HepG2 (cell line): ENCODE measurements around the gene RNF208. TPM values are rescaled to one million over a fixed set of nuclear protein-coding genes. Genes with fewer than 3 reads are reported as not detected.

Experiments
- ARID2 ChIP-seq: sonication (generic); formaldehyde crosslinking; IDR thresholded peaks from 2 replicates; pipeline ENCODE4 v1.8.1; 2022; ENCODE audit warnings: mild to moderate bottlenecking, missing genetic modification reagents, borderline replicate concordance
- EHMT2 ChIP-seq: fragments of 200-600 bp; sonication (generic); IDR thresholded peaks from 2 replicates; pipeline ENCODE4 v1.7.0; 2017; ENCODE audit warnings: antibody characterized with exemption, low read depth, low read length, borderline replicate concordance
- GFI1 ChIP-seq: sonication (generic); formaldehyde crosslinking; IDR thresholded peaks from 2 replicates; pipeline ENCODE4 v1.5.0; 2020; ENCODE audit warnings: missing genetic modification reagents, mild to moderate bottlenecking, borderline replicate concordance
- KDM5B ChIP-seq: sonication (generic); formaldehyde crosslinking; IDR thresholded peaks from 2 replicates; pipeline ENCODE4 v1.4.0; 2020; ENCODE audit warnings: missing genetic modification reagents, mild to moderate bottlenecking, borderline replicate concordance
- MXD4 ChIP-seq: IDR thresholded peaks from 2 replicates; pipeline ENCODE4 v1.6.1; 2016; ENCODE audit warnings: mild to moderate bottlenecking, missing biosample characterization, missing genetic modification reagents
- MZF1 ChIP-seq: sonication (generic); formaldehyde crosslinking; IDR thresholded peaks from 2 replicates; pipeline ENCODE4 v1.8.1; 2023; ENCODE audit warnings: mild to moderate bottlenecking, missing genetic modification reagents, borderline replicate concordance
- PAWR ChIP-seq: sonication (generic); formaldehyde crosslinking; IDR thresholded peaks from 2 replicates; pipeline ENCODE4 v1.4.0; 2020; ENCODE audit warnings: missing genetic modification reagents, mild to moderate bottlenecking, borderline replicate concordance
- REST ChIP-seq, 2 experiments: IDR thresholded peaks; 2 replicates each; pipeline ENCODE4 v1.6.1; 2011 to 2012; ENCODE audit warnings: low read length in 2 of 2, borderline replicate concordance in 1 of 2, low read depth in 1 of 2, mild to moderate bottlenecking in 1 of 2, moderate library complexity in 1 of 2
- SNAI1 ChIP-seq: sonication (generic); formaldehyde crosslinking; IDR thresholded peaks from 2 replicates; pipeline ENCODE4 v1.5.0; 2020; ENCODE audit warnings: mild to moderate bottlenecking, missing genetic modification reagents, borderline replicate concordance
- SNAPC5 ChIP-seq: sonication (generic); formaldehyde crosslinking; IDR thresholded peaks from 2 replicates; pipeline ENCODE4 v1.8.1; 2023; ENCODE audit warnings: mild to moderate bottlenecking, missing genetic modification reagents, borderline replicate concordance
- TOPORS ChIP-seq: sonication (generic); formaldehyde crosslinking; IDR thresholded peaks from 2 replicates; pipeline ENCODE4 v1.8.0; 2023; ENCODE audit warnings: mild to moderate bottlenecking, missing genetic modification reagents
- TRIM22 ChIP-seq: fragments of 450-650 bp; IDR thresholded peaks from 2 replicates; pipeline ENCODE4 v1.6.1; 2017
- ZBTB49 ChIP-seq: sonication (generic); formaldehyde crosslinking; IDR thresholded peaks from 2 replicates; pipeline ENCODE4 v1.4.0; 2020; ENCODE audit warnings: missing genetic modification reagents, borderline replicate concordance
- ZNF20 ChIP-seq: sonication (generic); formaldehyde crosslinking; IDR thresholded peaks from 2 replicates; pipeline ENCODE4 v1.4.0; 2020; ENCODE audit warnings: mild to moderate bottlenecking, moderate library complexity, missing genetic modification reagents
- ZNF510 ChIP-seq: sonication (generic); formaldehyde crosslinking; IDR thresholded peaks from 2 replicates; pipeline ENCODE4 v1.4.0; 2020; ENCODE audit warnings: low read depth, mild to moderate bottlenecking, missing genetic modification reagents
- ZNF709 ChIP-seq: sonication (generic); formaldehyde crosslinking; IDR thresholded peaks from 2 replicates; pipeline ENCODE4 v1.5.0; 2020; ENCODE audit warnings: mild to moderate bottlenecking, missing genetic modification reagents
- ZNF761 ChIP-seq: sonication (generic); formaldehyde crosslinking; conservative IDR thresholded peaks from 2 replicates; pipeline ENCODE4 v1.4.0; 2020; ENCODE audit warnings: mild to moderate bottlenecking, missing genetic modification reagents
- ZNF800 ChIP-seq: sonication (generic); formaldehyde crosslinking; IDR thresholded peaks from 2 replicates; pipeline ENCODE4 v1.4.0; 2020; ENCODE audit warnings: missing genetic modification reagents
- ZNF879 ChIP-seq: sonication (generic); formaldehyde crosslinking; IDR thresholded peaks from 2 replicates; pipeline ENCODE4 v1.8.1; 2023; ENCODE audit warnings: missing genetic modification reagents
- polyA plus RNA-seq, 8 experiments: library from polyadenylated mRNA; depleted of rRNA in 3 of 8; stranded (reverse) in 7 of 8; unstranded in 1 of 8; fragments of >200 nt; fragmentation: Illumina TruSeq in 4 of 8; extraction: Trizol in 4 of 8; gene quantifications; 2 replicates each; pipeline versions ENCODE4 v1.2.1 to v1.2.3, GENCODE V29; 2011 to 2016; ENCODE audit warnings: low read depth in 4 of 8, missing spikeins in 1 of 8, mixed read lengths in 1 of 8; ENCODE audit not compliant: insufficient read depth in 1 of 8
- total RNA-seq, 5 experiments: library from RNA; depleted of rRNA; stranded (reverse); fragments of >200 nt; fragmentation: Illumina TruSeq; extraction: Trizol; gene quantifications; 2 replicates each; pipeline ENCODE4 v1.2.3, GENCODE V29; 2016; ENCODE audit warnings: low read depth in 1 of 5

The RNF208 gene
- total and polyA plus RNA-seq, 2 of the 13 experiments (the other 11 are each of a cell fraction or from before 2014, with no cell fraction given): 1.6 to 2.1 TPM

- no peak for TF ChIP-seq ZNF510 (CRISPR knock-in tag)
- peak; percentile 84; the same call in 1 of the 2 replicates for TF ChIP-seq ZBTB49 (CRISPR knock-in tag)
- no peak for TF ChIP-seq ZNF709 (CRISPR knock-in tag)
- no peak for TF ChIP-seq MZF1 (CRISPR knock-in tag)
- TF ChIP-seq REST (IDR thresholded peaks at IDR 0.05; ENCODE audit: borderline replicate concordance in 1 of 2, low read depth in 1 of 2, low read length in 2 of 2): peak in 1 of 2 experiments; percentile 77; a peak in 1 of 4 replicates
- no peak; the same call in 1 of the 2 replicates for TF ChIP-seq ZNF761 (CRISPR knock-in tag)
- no peak for TF ChIP-seq ARID2 (CRISPR knock-in tag)
- 0 out of 2 replicates have a peak, but pooled peaks have one; percentile 76 for TF ChIP-seq SNAPC5 (CRISPR knock-in tag)
- TF ChIP-seq ZNF879 (CRISPR knock-in tag): no peak
- TF ChIP-seq EHMT2: no peak
- TF ChIP-seq ZNF800 (CRISPR knock-in tag): no peak
- TF ChIP-seq PAWR (CRISPR knock-in tag): no peak
- no peak for TF ChIP-seq GFI1 (CRISPR knock-in tag)
- no peak for TF ChIP-seq TRIM22
- no peak for TF ChIP-seq ZNF20
- TF ChIP-seq KDM5B: no peak; the same call in 1 of the 2 replicates
- TF ChIP-seq MXD4 (CRISPR knock-in tag): peak; percentile 37; the same call in 1 of the 2 replicates
- TF ChIP-seq SNAI1 (CRISPR knock-in tag): peak; percentile 11; the same call in 1 of the 2 replicates
- no peak for TF ChIP-seq TOPORS (CRISPR knock-in tag)
Observed at GRCh38 chr9:137240841-137241489, 18.9 kb upstream of the RNF208 start, which contains the start of gene TUBB4B (continued).
